AML-193 (cell line): ENCODE measurements around the gene MC3R.
A peak's percentile ranks its signal among the peaks of the same experiment; 100 is the strongest.
"Not testable (repeated sequence)": the region's sequence is repeated elsewhere in the genome, so short reads cannot be mapped to it uniquely, and the experiment has no call there.

Experiments
- DNase-seq, 2 experiments: peaks; one replicate each; lab custom pipeline; 2025; lab: John Stamatoyannopoulos, UW

Gene MC3R

GRCh38 chr20:56247954-56248782 lies at the start of gene MC3R:
MC3R (plus strand) TSS chr20:56248732; CDS start chr20:56248844, 112 bp downstream.
- DNase-seq = peak; percentile 41 to 48

- DNase-seq = peak in 1 of 2 experiments; percentile 3
Measured at GRCh38 chr20:56200456-56200855, 48.1 kb upstream of the MC3R start.

- DNase-seq = peak in 1 of 2 experiments; percentile 8
Measured at GRCh38 chr20:56202493-56203077, 45.9 kb upstream of the MC3R start.

- no peak for DNase-seq
Measured at GRCh38 chr20:56204206-56204605, 44.3 kb upstream of the MC3R start.

GRCh38 chr20:56205346-56205745 lies 43.2 kb upstream of the MC3R start:
- no peak for DNase-seq

GRCh38 chr20:56207656-56208055 lies 40.9 kb upstream of the MC3R start:
- no peak for DNase-seq

- no peak for DNase-seq
Measured at GRCh38 chr20:56208121-56208520, 40.4 kb upstream of the MC3R start.

GRCh38 chr20:56211051-56211450 lies 37.5 kb upstream of the MC3R start:
- DNase-seq = no peak

- DNase-seq = no peak
Measured at GRCh38 chr20:56212091-56212490, 36.4 kb upstream of the MC3R start.

- DNase-seq = no peak
Measured at GRCh38 chr20:56213321-56213720, 35.2 kb upstream of the MC3R start.

GRCh38 chr20:56215115-56215514 lies 33.4 kb upstream of the MC3R start:
- DNase-seq = no peak

- no peak for DNase-seq
Measured at GRCh38 chr20:56217829-56218228, 30.7 kb upstream of the MC3R start.

- DNase-seq = not testable (repeated sequence)
Measured at GRCh38 chr20:56221186-56221585, 27.3 kb upstream of the MC3R start.

- DNase-seq = no peak
Measured at GRCh38 chr20:56222201-56222600, 26.3 kb upstream of the MC3R start.

GRCh38 chr20:56222945-56223344 lies 25.6 kb upstream of the MC3R start:
- DNase-seq = no peak

GRCh38 chr20:56223352-56223751 lies 25.2 kb upstream of the MC3R start:
- no peak for DNase-seq

- no peak for DNase-seq
Measured at GRCh38 chr20:56228021-56228420, 20.5 kb upstream of the MC3R start.

- DNase-seq = no peak
Measured at GRCh38 chr20:56229812-56230211, 18.7 kb upstream of the MC3R start.

- DNase-seq = no peak
Measured at GRCh38 chr20:56234110-56234509, 14.4 kb upstream of the MC3R start.

- no peak for DNase-seq
Measured at GRCh38 chr20:56237335-56237734, 11.2 kb upstream of the MC3R start.

GRCh38 chr20:56244259-56244658 lies 4.3 kb upstream of the MC3R start:
- DNase-seq = no peak

GRCh38 chr20:56245761-56246160 lies 2.8 kb upstream of the MC3R start:
- no peak for DNase-seq

- DNase-seq = no peak
Measured at GRCh38 chr20:56249244-56249955, 868 bp downstream of the MC3R start.
